GM23338 (cell line): ENCODE measurements around the gene OTOG. TPM values are rescaled to one million over a fixed set of nuclear protein-coding genes. Genes with fewer than 3 reads are reported as not detected.

ENCODE experiments used
- ATAC-seq: fragments of 200-7000 bp; cut with Tn5 transposase; 3 replicates; pipeline ENCODE4 v1.9.1; 2020
- DNase-seq: peaks from one replicate; pipeline ENCODE4 v3.0.0-alpha.2; 2015; ENCODE audit warnings: low spot score
- H2AFZ ChIP-seq: fragments of 200-600 bp; sonication (generic); 2 replicates; pipeline ENCODE4 v1.8.0; 2016; ENCODE audit warnings: antibody characterized with exemption, mild to moderate bottlenecking, moderate library complexity
- H3F3A ChIP-seq: fragments of 200-600 bp; sonication (generic); replicated peaks from 2 replicates; pipeline ENCODE4 v1.8.0; 2017; ENCODE audit warnings: antibody characterized with exemption, mixed run types, low read depth
- H3K27ac ChIP-seq: fragments of 200-600 bp; sonication (generic); 2 replicates; pipeline ENCODE4 v1.6.1; 2016; ENCODE audit warnings: low read depth
- H3K27me3 ChIP-seq: fragments of 200-600 bp; sonication (generic); 2 replicates; pipeline ENCODE4 v1.8.0; 2016; ENCODE audit warnings: mild to moderate bottlenecking, mixed run types, moderate library complexity; ENCODE audit not compliant: insufficient read depth
- H3K36me3 ChIP-seq: fragments of 200-600 bp; sonication (generic); 2 replicates; pipeline ENCODE4 v1.8.0; 2016; ENCODE audit warnings: mild to moderate bottlenecking; ENCODE audit not compliant: insufficient read depth
- H3K4me1 ChIP-seq: fragments of 200-600 bp; sonication (generic); 2 replicates; pipeline ENCODE4 v1.8.0; 2016; ENCODE audit warnings: mild to moderate bottlenecking, moderate library complexity; ENCODE audit not compliant: insufficient read depth
- H3K4me2 ChIP-seq: fragments of 200-600 bp; sonication (generic); 2 replicates; pipeline ENCODE4 v1.7.1; 2017; ENCODE audit warnings: mixed run types
- H3K4me3 ChIP-seq: fragments of 200-600 bp; sonication (generic); 2 replicates; pipeline ENCODE4 v1.6.1; 2016; ENCODE audit warnings: mixed run types
- H3K79me2 ChIP-seq: fragments of 200-600 bp; sonication (generic); replicated peaks from 2 replicates; pipeline ENCODE4 v1.8.0; 2017; ENCODE audit warnings: mild to moderate bottlenecking; ENCODE audit not compliant: insufficient read depth
- H3K9me2 ChIP-seq: fragments of 200-600 bp; sonication (generic); 2 replicates; pipeline ENCODE4 v1.8.0; 2017; ENCODE audit not compliant: insufficient read depth
- H4K20me1 ChIP-seq: fragments of 200-600 bp; sonication (generic); replicated peaks from 2 replicates; pipeline ENCODE4 v1.8.0; 2017; ENCODE audit warnings: mild to moderate bottlenecking; ENCODE audit not compliant: insufficient read depth
- H3K27ac Mint-ChIP-seq: 2 replicates; pipeline ENCODE4 v1.8.0; 2020; ENCODE audit warnings: inconsistent platforms, mild to moderate bottlenecking, moderate library complexity, mixed read lengths
- H3K27me3 Mint-ChIP-seq: 3 replicates; pipeline ENCODE4 v1.8.0; 2022; ENCODE audit warnings: low read depth, mild to moderate bottlenecking, moderate library complexity, mixed read lengths, inconsistent platforms; ENCODE audit not compliant: insufficient read depth, poor library complexity
- H3K36me3 Mint-ChIP-seq: 3 replicates; pipeline ENCODE4 v1.8.0; 2021; ENCODE audit warnings: low read depth, mild to moderate bottlenecking, inconsistent platforms, moderate library complexity, mixed read lengths
- H3K4me1 Mint-ChIP-seq: 3 replicates; pipeline ENCODE4 v1.8.0; 2020; ENCODE audit warnings: mild to moderate bottlenecking, inconsistent platforms, mixed read lengths
- H3K4me3 Mint-ChIP-seq: 3 replicates; pipeline ENCODE4 v1.8.0; 2021; ENCODE audit warnings: moderate library complexity, mild to moderate bottlenecking, inconsistent platforms, mixed read lengths
- H3K9me3 Mint-ChIP-seq: 3 replicates; pipeline ENCODE4 v1.8.0; 2020; ENCODE audit warnings: moderate library complexity, mild to moderate bottlenecking, inconsistent platforms, mixed read lengths
- CREB1 ChIP-seq: fragments of 250-450 bp; sonication (Bioruptor Pico); IDR thresholded peaks from 2 replicates; pipeline ENCODE4 v1.5.0; 2020; ENCODE audit warnings: low read depth, mild to moderate bottlenecking, moderate library complexity
- EZH2 ChIP-seq: fragments of 200-600 bp; sonication (generic); IDR thresholded peaks from one replicate; pipeline ENCODE4 v1.8.0; 2017; ENCODE audit warnings: antibody characterized with exemption, mild to moderate bottlenecking, low read depth; ENCODE audit not compliant: unreplicated experiment
- EZH2phosphoT487 ChIP-seq: fragments of 200-600 bp; sonication (generic); IDR thresholded peaks from one replicate; pipeline ENCODE4 v1.8.1; 2018; ENCODE audit warnings: antibody characterized with exemption; ENCODE audit not compliant: unreplicated experiment
- NANOG ChIP-seq: IDR thresholded peaks from 2 replicates; pipeline ENCODE4 v1.6.1; 2016; ENCODE audit warnings: antibody characterized with exemption, borderline replicate concordance
- POLR2AphosphoS5 ChIP-seq: IDR thresholded peaks from 2 replicates; pipeline ENCODE4 v1.6.1; 2016; ENCODE audit warnings: antibody characterized with exemption, low read depth
- STAT1 ChIP-seq: IDR thresholded peaks from one replicate; pipeline ENCODE4 v1.6.1; 2016; ENCODE audit warnings: antibody characterized with exemption; ENCODE audit not compliant: unreplicated experiment
- ZNF114 ChIP-seq: fragments of 250-450 bp; sonication (Bioruptor Pico); IDR thresholded peaks from 2 replicates; pipeline ENCODE4 v1.5.0; 2020; ENCODE audit warnings: mild to moderate bottlenecking, moderate library complexity
- ZNF331 ChIP-seq: fragments of 250-450 bp; sonication (Bioruptor Pico); IDR thresholded peaks from 2 replicates; pipeline ENCODE4 v1.5.0; 2020; ENCODE audit warnings: low read depth, mild to moderate bottlenecking, moderate library complexity
- polyA plus RNA-seq: library from polyadenylated mRNA; unstranded; fragments of >200 nt; fragmentation: Nextera tagmentation; extraction: Ambion mirVana; gene quantifications from 2 replicates; pipeline ENCODE4 v1.2.1, GENCODE V29; 2016
- total RNA-seq: library from RNA; depleted of rRNA; stranded (reverse); fragments of >200 nt; shearing (Covaris generic); gene quantifications from 2 replicates; pipeline ENCODE4 v1.2.3, GENCODE V29; 2014
- TF ChIP-seq, protein P1 (sequence below): fragments of 250-450 bp; sonication (Bioruptor Pico); IDR thresholded peaks from 2 replicates; pipeline ENCODE4 v1.5.0; 2020; ENCODE audit warnings: mild to moderate bottlenecking, moderate library complexity
- TF ChIP-seq, protein P2 (sequence below), 2 experiments: fragments of 200-600 bp in 1 of 2; sonication (generic) in 1 of 2; conservative IDR thresholded peaks; 2 replicates each; pipeline versions ENCODE4 v1.5.1 to v1.6.1; 2016 to 2017; ENCODE audit warnings: antibody characterized with exemption in 2 of 2, low read depth in 2 of 2, mild to moderate bottlenecking in 2 of 2, moderate library complexity in 1 of 2

Gene OTOG
- total and polyA plus RNA-seq, 2 experiments from 2014 or later: 0.40 to 0.52 TPM

DNA sequence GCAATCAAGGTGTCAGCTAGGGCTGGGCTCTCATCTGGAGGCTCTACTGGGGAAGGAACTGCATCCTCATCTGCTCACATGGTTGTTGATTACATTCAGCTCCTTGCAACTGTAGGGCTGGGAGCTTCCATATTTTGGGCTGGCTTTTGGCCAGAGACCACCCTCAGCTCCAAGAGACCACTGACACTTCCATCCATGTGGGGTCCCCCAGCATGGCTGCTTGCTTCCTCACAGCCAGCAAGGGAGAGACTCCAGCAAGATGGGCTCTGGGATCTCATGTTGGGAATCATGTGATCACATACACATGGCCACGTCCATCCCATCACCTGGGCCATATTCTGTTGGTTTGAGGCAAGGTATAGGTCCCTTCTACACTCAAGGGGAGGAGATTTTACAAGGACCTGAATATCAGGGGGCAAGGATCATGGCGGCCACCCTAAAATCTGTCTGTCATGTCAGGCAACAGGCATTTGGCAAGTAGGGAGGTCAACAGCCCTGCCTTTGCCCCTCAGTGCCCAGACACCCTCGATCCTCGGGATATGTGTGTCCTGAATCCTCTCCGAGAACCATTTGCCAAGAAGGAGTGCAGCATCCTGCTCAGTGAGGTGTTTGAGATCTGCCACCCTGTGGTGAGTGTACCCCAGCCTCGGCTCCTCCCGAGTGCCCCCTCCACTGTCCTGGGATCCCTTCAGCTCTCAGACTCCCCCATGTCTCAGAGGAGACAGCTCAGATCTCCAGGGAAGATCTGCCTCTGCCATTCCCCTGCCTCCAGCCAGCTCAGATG is 48.7 kb downstream of the OTOG start:
- Histone ChIP-seq H4K20me1 (no peaks in the 10 kb centered on the region), H3F3A (no peaks in the 10 kb centered on the region), H3K4me2 (no peak overlapping the region), H3K27ac (no peak overlapping the region), H2AFZ (no peak overlapping the region), H3K9me2 (no peaks in the 10 kb centered on the region), H3K79me2 (no peaks in the 10 kb centered on the region), H3K27me3 (no peaks in the 10 kb centered on the region), H3K4me1 (no peaks in the 10 kb centered on the region), H3K36me3 (no peaks in the 10 kb centered on the region), H3K4me3 (no peak overlapping the region)
- ATAC-seq: no peak
- DNase-seq: no peak
- Mint-ChIP-seq H3K27me3 (peaks cover 9% of the 10 kb centered on the region), H3K4me1 (peaks cover under 1% of the 10 kb centered on the region; the same call in 2 of the 3 replicates), H3K36me3 (peaks cover 3% of the 10 kb centered on the region; the same call in 1 of the 3 replicates), H3K9me3 (peaks cover 3% of the 10 kb centered on the region; the same call in 1 of the 3 replicates), H3K4me3 (no peak overlapping the region), H3K27ac (no peak overlapping the region)
- TF ChIP-seq STAT1 (no peak), POLR2AphosphoS5 (no peak), ZNF114 (CRISPR knock-in tag) (no peak), EZH2phosphoT487 (no peak), CREB1 (CRISPR knock-in tag) (no peak), NANOG (no peak), EZH2 (no peak), ZNF331 (no peak)
- TF ChIP-seq, protein P1, sequence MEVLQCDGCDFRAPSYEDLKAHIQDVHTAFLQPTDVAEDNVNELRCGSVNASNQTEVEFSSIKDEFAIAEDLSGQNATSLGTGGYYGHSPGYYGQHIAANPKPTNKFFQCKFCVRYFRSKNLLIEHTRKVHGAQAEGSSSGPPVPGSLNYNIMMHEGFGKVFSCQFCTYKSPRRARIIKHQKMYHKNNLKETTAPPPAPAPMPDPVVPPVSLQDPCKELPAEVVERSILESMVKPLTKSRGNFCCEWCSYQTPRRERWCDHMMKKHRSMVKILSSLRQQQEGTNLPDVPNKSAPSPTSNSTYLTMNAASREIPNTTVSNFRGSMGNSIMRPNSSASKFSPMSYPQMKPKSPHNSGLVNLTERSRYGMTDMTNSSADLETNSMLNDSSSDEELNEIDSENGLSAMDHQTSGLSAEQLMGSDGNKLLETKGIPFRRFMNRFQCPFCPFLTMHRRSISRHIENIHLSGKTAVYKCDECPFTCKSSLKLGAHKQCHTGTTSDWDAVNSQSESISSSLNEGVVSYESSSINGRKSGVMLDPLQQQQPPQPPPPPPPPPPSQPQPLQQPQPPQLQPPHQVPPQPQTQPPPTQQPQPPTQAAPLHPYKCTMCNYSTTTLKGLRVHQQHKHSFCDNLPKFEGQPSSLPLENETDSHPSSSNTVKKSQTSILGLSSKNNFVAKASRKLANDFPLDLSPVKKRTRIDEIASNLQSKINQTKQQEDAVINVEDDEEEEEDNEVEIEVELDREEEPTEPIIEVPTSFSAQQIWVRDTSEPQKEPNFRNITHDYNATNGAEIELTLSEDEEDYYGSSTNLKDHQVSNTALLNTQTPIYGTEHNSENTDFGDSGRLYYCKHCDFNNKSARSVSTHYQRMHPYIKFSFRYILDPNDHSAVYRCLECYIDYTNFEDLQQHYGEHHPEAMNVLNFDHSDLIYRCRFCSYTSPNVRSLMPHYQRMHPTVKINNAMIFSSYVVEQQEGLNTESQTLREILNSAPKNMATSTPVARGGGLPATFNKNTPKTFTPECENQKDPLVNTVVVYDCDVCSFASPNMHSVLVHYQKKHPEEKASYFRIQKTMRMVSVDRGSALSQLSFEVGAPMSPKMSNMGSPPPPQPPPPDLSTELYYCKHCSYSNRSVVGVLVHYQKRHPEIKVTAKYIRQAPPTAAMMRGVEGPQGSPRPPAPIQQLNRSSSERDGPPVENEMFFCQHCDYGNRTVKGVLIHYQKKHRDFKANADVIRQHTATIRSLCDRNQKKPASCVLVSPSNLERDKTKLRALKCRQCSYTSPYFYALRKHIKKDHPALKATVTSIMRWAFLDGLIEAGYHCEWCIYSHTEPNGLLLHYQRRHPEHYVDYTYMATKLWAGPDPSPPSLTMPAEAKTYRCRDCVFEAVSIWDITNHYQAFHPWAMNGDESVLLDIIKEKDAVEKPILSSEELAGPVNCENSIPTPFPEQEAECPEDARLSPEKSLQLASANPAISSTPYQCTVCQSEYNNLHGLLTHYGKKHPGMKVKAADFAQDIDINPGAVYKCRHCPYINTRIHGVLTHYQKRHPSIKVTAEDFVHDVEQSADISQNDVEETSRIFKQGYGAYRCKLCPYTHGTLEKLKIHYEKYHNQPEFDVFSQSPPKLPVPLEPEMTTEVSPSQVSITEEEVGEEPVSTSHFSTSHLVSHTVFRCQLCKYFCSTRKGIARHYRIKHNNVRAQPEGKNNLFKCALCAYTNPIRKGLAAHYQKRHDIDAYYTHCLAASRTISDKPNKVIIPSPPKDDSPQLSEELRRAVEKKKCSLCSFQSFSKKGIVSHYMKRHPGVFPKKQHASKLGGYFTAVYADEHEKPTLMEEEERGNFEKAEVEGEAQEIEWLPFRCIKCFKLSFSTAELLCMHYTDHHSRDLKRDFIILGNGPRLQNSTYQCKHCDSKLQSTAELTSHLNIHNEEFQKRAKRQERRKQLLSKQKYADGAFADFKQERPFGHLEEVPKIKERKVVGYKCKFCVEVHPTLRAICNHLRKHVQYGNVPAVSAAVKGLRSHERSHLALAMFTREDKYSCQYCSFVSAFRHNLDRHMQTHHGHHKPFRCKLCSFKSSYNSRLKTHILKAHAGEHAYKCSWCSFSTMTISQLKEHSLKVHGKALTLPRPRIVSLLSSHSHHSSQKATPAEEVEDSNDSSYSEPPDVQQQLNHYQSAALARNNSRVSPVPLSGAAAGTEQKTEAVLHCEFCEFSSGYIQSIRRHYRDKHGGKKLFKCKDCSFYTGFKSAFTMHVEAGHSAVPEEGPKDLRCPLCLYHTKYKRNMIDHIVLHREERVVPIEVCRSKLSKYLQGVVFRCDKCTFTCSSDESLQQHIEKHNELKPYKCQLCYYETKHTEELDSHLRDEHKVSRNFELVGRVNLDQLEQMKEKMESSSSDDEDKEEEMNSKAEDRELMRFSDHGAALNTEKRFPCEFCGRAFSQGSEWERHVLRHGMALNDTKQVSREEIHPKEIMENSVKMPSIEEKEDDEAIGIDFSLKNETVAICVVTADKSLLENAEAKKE: no peak
- TF ChIP-seq, protein P2, sequence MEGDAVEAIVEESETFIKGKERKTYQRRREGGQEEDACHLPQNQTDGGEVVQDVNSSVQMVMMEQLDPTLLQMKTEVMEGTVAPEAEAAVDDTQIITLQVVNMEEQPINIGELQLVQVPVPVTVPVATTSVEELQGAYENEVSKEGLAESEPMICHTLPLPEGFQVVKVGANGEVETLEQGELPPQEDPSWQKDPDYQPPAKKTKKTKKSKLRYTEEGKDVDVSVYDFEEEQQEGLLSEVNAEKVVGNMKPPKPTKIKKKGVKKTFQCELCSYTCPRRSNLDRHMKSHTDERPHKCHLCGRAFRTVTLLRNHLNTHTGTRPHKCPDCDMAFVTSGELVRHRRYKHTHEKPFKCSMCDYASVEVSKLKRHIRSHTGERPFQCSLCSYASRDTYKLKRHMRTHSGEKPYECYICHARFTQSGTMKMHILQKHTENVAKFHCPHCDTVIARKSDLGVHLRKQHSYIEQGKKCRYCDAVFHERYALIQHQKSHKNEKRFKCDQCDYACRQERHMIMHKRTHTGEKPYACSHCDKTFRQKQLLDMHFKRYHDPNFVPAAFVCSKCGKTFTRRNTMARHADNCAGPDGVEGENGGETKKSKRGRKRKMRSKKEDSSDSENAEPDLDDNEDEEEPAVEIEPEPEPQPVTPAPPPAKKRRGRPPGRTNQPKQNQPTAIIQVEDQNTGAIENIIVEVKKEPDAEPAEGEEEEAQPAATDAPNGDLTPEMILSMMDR (conservative IDR thresholded peaks at IDR 0.05; ENCODE audit: low read depth in 2 of 2): no peak
